Mesendoderm (in vitro differentiated cells): ENCODE results near the gene EEF1G.

Experiments
- DNase-seq: peaks from one replicate; pipeline ENCODE4 v3.0.0; 2013
- H2AK5ac ChIP-seq: 2 replicates; pipeline ENCODE4 v1.6.1; 2013; ENCODE audit warnings: low read length, inconsistent platforms
- H2BK120ac ChIP-seq: 2 replicates; pipeline ENCODE4 v1.6.1; 2013; ENCODE audit warnings: low read depth, mild to moderate bottlenecking, low read length, moderate library complexity, mixed read lengths
- H2BK15ac ChIP-seq: replicated peaks from 2 replicates; pipeline ENCODE4 v1.6.1; 2013; ENCODE audit warnings: low read depth, mild to moderate bottlenecking, moderate library complexity
- H2BK5ac ChIP-seq: 2 replicates; pipeline ENCODE4 v1.6.1; 2013; ENCODE audit warnings: low read length, inconsistent platforms
- H3K18ac ChIP-seq: 2 replicates; pipeline ENCODE4 v1.6.1; 2013; ENCODE audit warnings: mild to moderate bottlenecking, low read length, mixed read lengths
- H3K23ac ChIP-seq: one replicate; pipeline ENCODE4 v1.6.1; 2013; ENCODE audit warnings: low read length
- H3K27ac ChIP-seq: 2 replicates; pipeline ENCODE4 v1.5.1; 2013; ENCODE audit warnings: low read depth, mild to moderate bottlenecking, inconsistent platforms, low read length, moderate library complexity
- H3K27me3 ChIP-seq: 2 replicates; pipeline ENCODE4 v1.6.1; 2013; ENCODE audit warnings: low read length, control low read depth, mild to moderate bottlenecking, inconsistent platforms; ENCODE audit not compliant: insufficient read depth, poor library complexity
- H3K36me3 ChIP-seq: 2 replicates; pipeline ENCODE4 v1.6.1; 2013; ENCODE audit warnings: low read length, inconsistent platforms; ENCODE audit not compliant: control insufficient read depth, insufficient read depth
- H3K4ac ChIP-seq: one replicate; pipeline ENCODE4 v1.6.1; 2013; ENCODE audit warnings: low read depth, mild to moderate bottlenecking, low read length, moderate library complexity
- H3K4me1 ChIP-seq: 2 replicates; pipeline ENCODE4 v1.6.1; 2013; ENCODE audit warnings: low read depth, low read length, inconsistent platforms; ENCODE audit not compliant: control insufficient read depth
- H3K4me2 ChIP-seq: 2 replicates; pipeline ENCODE4 v1.6.1; 2013; ENCODE audit warnings: low read length
- H3K4me3 ChIP-seq: 2 replicates; pipeline ENCODE4 v1.5.1; 2013; ENCODE audit warnings: mild to moderate bottlenecking, low read length
- H3K56ac ChIP-seq: one replicate; pipeline ENCODE4 v1.6.1; 2013; ENCODE audit warnings: low read length
- H3K79me1 ChIP-seq: 2 replicates; pipeline ENCODE4 v1.6.1; 2013; ENCODE audit warnings: low read length, inconsistent platforms
- H3K79me2 ChIP-seq: 2 replicates; pipeline ENCODE4 v1.6.1; 2013; ENCODE audit warnings: mild to moderate bottlenecking, low read length; ENCODE audit not compliant: control insufficient read depth, insufficient read depth
- H3K9ac ChIP-seq: 2 replicates; pipeline ENCODE4 v1.6.1; 2013; ENCODE audit warnings: low read length, inconsistent platforms
- H4K5ac ChIP-seq: one replicate; pipeline ENCODE4 v1.6.1; 2013; ENCODE audit warnings: low read length
- H4K8ac ChIP-seq: one replicate; pipeline ENCODE4 v1.6.1; 2013; ENCODE audit warnings: low read depth, mild to moderate bottlenecking, control low read depth, low read length, moderate library complexity
- WGBS: extraction: QIAGEN DNeasy Blood & Tissue Kit; methylation state at CpG from one replicate; pipeline ENCODE4 v1.1.7; 2013; ENCODE audit warnings: low lambda C conversion rate, missing lambda C conversion rate; ENCODE audit not compliant: insufficient coverage; ENCODE audit errors: extremely low coverage; 5-methylcytosine and 5-hydroxymethylcytosine counted together

The EEF1G gene

DNA sequence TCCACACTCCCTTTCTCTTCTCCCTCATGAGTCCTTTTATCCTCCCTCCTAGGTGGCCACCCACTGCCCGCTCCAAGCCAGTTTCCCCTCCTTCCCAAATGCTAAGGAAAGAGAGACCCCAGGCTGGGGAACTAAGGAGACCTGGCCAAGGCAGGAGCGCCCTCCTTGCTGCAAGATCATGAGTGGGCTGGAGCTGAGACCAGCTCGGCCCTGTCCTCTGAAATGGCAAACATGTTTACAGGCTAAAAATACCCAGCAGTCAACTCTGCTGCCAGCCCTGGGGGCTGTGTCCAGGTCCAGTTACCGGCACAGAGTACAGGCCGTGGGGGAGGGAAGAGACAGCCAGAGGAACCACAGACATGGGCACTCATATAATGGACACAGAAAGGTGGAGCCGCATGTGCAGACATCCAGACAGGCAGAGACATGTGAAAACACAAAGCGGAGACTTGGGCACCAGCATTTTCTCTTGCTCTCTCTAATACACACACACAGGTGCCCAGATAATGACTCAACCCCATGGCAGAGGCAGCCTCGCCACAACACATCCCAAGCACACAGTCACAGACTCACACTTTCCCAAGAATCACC lies 25.9 kb downstream of the EEF1G start:
- Histone ChIP-seq H3K79me1 (peaks cover 8% of the 10 kb centered on the region), H4K8ac (no peak overlapping the region), H3K27ac (no peak overlapping the region), H2BK15ac (no peak overlapping the region), H3K9ac (peak overlapping the region; percentile 76), H3K4ac (no peak overlapping the region), H4K5ac (no peak overlapping the region), H2BK120ac (no peak overlapping the region), H3K27me3 (no peaks in the 10 kb centered on the region), H2BK5ac (no peak overlapping the region), H3K18ac (no peak overlapping the region), H3K4me1 (peaks cover 7% of the 10 kb centered on the region), H3K79me2 (peaks cover 19% of the 10 kb centered on the region), H3K56ac (peak overlapping the region; percentile 85), H2AK5ac (no peak overlapping the region), H3K36me3 (no peaks in the 10 kb centered on the region), H3K4me2 (peak overlapping the region; percentile 74), H3K4me3 (no peak overlapping the region), H3K23ac (no peak overlapping the region)
- WGBS, result no CpG with 5 or more reads among the region's 8 CpGs
- DNase-seq, result no peak

DNA sequence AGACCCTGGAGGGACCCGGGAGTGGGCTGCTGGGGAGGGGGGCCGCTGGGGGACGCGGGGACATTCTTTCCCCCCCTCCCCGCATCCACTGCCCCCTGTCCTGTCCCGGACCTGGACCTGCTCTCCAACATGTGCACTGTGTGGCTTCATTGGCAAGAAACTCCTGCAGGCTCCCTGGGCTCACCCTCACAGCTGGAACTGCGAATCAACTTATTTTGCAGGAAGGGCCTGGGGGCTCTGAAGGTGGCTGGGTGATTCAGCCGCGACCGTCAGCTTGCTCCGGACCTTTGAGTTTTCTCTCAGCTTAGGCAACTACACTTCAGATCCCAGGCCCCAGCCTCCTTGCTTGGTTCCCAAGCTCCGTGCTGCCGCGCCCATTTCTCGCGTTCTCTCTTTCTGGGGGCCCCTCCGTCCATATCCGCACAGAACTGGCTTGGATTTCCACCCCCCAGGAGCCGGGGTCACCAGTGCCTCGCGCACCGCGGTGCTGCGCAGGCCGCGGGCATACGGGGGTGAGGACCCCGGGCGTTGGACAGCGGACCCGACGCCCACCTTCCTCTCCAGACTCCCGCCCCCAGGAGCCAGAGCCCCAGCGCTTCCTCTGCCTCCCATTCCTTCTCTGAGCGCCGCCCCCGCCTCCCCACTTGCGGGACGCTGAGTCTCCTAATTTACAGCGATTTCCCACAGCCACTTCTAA lies 26.6 kb downstream of the EEF1G start:
- Histone ChIP-seq H2AK5ac (no peak overlapping the region), H4K8ac (no peak overlapping the region), H3K27me3 (no peaks in the 10 kb centered on the region), H3K9ac (peak overlapping the region; percentile 76), H3K4me3 (peak overlapping the region; percentile 44), H2BK5ac (no peak overlapping the region), H3K56ac (peak overlapping the region; percentile 85), H3K79me1 (peaks cover 11% of the 10 kb centered on the region), H3K18ac (peak overlapping the region; percentile 86), H3K4me1 (peaks cover 10% of the 10 kb centered on the region), H3K27ac (peak overlapping the region; percentile 72), H4K5ac (no peak overlapping the region), H3K36me3 (no peaks in the 10 kb centered on the region), H2BK120ac (no peak overlapping the region), H3K79me2 (peaks cover 24% of the 10 kb centered on the region), H3K4ac (peak overlapping the region; percentile 71), H3K23ac (peak overlapping the region; percentile 6), H3K4me2 (peak overlapping the region; percentile 74), H2BK15ac (no peak overlapping the region)
- no CpG with 5 or more reads among the region's 40 CpGs for WGBS
- DNase-seq, result peak; percentile 76

DNA sequence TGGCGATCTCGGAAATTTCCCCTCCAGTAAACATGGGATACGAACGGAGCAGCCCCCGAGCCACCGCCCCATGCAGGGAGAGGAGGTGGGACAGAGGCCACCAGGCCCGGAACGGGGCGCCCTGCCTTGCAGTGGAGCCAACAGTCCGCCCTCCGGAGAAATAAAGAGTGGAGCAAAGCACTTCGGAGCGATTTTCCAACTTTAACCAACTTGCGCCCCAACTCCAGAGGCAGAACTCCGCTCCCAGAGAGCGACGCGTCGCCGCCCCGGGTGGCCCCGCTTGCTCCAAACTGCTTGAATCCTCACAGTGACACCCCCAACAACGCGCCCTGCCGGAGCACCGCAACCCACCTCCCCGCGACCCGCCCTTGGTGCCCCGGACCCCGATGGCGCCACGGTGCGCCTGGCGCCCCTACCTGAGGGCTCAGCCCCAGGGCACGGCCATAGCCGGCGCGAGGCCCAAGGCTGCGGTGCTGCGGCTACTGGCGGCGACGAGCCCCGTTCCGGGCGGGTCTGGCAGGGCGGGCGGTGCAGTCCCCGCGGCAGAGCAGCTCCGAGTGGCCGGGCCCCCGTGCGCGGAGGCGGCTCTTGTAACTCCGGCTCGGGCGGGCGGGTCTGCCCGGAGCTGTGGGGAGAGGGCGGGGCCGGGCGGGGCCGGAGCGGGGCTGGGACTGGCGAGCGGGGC lies 27.3 kb downstream of the EEF1G start, which contains the start of gene AHNAK:
Gene AHNAK, minus strand, starts transcription at position 563 of the 685 bp plus-strand sequence. CDS start 10,708 bp downstream, outside the sequence.
- H3K27me3 ChIP-seq, result no peaks in the 10 kb centered on the region
- no CpG with 5 or more reads among the region's 69 CpGs for WGBS
- peak within 1 kb of the TSS; percentile 72 for H3K27ac ChIP-seq

DNA sequence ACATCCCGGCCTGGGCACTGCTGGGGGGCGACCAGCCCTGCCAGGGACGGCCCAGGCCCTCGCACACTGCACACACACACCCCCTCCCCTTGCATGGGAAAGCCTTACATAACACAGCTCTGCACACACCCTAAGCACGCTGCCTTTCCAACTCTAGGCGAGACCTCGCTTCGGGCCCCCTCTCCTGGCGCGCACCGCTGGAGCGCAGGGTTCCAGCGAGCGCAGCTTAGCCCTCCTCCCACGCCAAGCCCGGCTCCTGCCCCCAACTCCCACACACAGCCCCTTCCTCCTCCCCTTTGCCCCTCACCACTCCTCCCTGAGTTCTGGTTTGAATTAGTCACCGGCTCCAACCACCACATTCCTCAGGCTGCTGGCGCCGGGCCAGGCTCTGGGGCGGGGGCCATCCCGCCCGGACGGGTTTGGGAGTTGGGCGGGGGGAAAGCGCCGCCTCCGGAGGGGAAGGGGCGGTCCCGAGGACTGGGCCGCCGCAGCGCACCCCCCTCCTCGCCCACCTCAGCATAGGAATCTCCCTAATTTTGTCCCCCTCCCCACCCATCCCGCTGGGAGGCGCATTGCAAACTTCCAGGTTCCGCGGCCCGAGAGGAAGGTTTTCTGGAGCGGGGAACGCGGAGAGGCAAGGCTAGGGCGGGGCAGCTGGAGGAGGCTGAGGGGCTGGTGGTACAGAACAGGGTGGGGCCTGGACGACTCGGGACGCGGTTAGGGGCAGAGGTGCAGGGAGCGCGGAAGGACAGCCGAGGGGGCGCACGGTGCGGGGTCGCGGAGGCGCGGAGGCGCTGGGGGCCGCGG lies 28.1 kb downstream of the EEF1G start:
- no CpG with 5 or more reads among the region's 59 CpGs for WGBS
- peak overlapping the region; percentile 49 for H3K4ac ChIP-seq
- H3K18ac ChIP-seq, result peak overlapping the region; percentile 22
- peak; percentile 97 for DNase-seq
- peak overlapping the region; percentile 43 for H2AK5ac ChIP-seq
- H2BK15ac ChIP-seq, result no peak overlapping the region
- peak overlapping the region; percentile 99 for H3K56ac ChIP-seq
- H3K23ac ChIP-seq, result peak overlapping the region; percentile 96
- peak overlapping the region; percentile 94 for H3K9ac ChIP-seq
- no peak overlapping the region for H4K5ac ChIP-seq
- H3K4me3 ChIP-seq, result peak overlapping the region; percentile 74
- peaks cover 38% of the 10 kb centered on the region for H3K79me2 ChIP-seq
- peak overlapping the region; percentile 73 for H2BK5ac ChIP-seq
- H4K8ac ChIP-seq, result no peak overlapping the region
- peaks cover 10% of the 10 kb centered on the region for H3K4me1 ChIP-seq
- no peak overlapping the region for H2BK120ac ChIP-seq
- no peaks in the 10 kb centered on the region for H3K36me3 ChIP-seq
- peak overlapping the region; percentile 55 for H3K27ac ChIP-seq
- H3K79me1 ChIP-seq, result peaks cover 19% of the 10 kb centered on the region
- H3K27me3 ChIP-seq, result no peaks in the 10 kb centered on the region
- H3K4me2 ChIP-seq, result peak overlapping the region; percentile 94

More for the DNA sequence above, 27.3 kb downstream of the EEF1G start, which contains the start of gene AHNAK:
- Histone ChIP-seq H3K56ac (peak within 1 kb of the TSS; percentile 99), H3K23ac (peak within 1 kb of the TSS; percentile 59), H3K36me3 (no peaks in the 10 kb centered on the region), H3K79me2 (peaks cover 31% of the 10 kb centered on the region), H3K4me3 (peak within 1 kb of the TSS; percentile 74), H3K18ac (peak within 1 kb of the TSS; percentile 86), H4K5ac (no peak within 1 kb of the TSS), H2AK5ac (no peak within 1 kb of the TSS), H2BK120ac (peak within 1 kb of the TSS; percentile 8), H3K4me1 (peaks cover 10% of the 10 kb centered on the region), H3K4ac (peak within 1 kb of the TSS; percentile 71), H2BK15ac (no peak within 1 kb of the TSS), H2BK5ac (peak within 1 kb of the TSS; percentile 70), H3K4me2 (peak within 1 kb of the TSS; percentile 94), H4K8ac (no peak within 1 kb of the TSS), H3K9ac (peak within 1 kb of the TSS; percentile 94), H3K79me1 (peaks cover 14% of the 10 kb centered on the region)
- DNase-seq, result peak; percentile 72

DNA sequence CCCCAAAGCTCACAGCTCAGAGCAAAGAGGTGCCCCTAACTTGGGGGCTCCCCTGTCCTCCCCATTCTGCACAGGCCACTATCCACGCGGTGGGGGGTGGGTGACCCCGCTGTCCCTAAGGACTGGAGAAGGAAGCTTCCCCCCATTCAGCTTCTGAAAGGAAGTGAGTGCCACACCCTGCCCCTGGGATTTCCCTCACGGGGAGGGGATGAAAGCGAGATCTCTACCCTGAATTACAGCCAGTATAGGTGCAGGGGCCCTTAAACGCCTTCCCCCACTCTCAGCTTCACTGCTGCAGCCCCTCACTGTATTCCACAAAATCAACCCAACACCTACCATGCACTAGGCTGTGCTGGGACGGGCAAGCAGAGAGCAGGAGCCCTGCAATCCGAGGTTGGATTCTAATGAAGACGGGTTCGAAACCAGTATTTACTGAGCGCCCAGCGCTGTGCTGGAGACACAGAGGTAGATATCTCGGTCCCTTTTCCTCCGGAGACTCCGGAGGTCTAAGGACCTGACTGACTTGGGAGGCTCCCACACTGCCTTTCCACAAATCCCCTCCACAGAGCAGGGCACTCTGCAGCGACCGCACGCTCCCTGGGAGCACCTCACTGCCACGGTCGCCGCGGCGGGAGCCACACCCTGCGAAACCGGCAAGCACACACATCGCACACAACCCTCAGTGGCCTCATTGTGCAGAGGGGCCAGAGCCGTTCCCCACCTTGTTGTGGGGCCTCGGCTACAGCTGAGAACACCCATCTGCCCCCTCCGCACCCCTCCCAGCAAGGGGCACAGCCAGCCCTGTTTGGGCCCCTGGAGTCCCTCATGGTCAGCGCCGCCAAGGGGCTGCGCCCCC lies 28.9 kb downstream of the EEF1G start:
- Histone ChIP-seq H4K8ac (no peak overlapping the region), H3K79me2 (peaks cover 44% of the 10 kb centered on the region), H2AK5ac (peak overlapping the region; percentile 43), H3K4me1 (peaks cover 10% of the 10 kb centered on the region), H3K4ac (no peak overlapping the region), H3K27ac (peak overlapping the region; percentile 52), H2BK15ac (no peak overlapping the region), H3K27me3 (no peaks in the 10 kb centered on the region), H3K79me1 (peaks cover 19% of the 10 kb centered on the region), H3K4me3 (peak overlapping the region; percentile 74), H3K4me2 (peak overlapping the region; percentile 94), H3K56ac (peak overlapping the region; percentile 99), H3K23ac (peak overlapping the region; percentile 96), H3K36me3 (no peaks in the 10 kb centered on the region), H4K5ac (no peak overlapping the region), H2BK5ac (peak overlapping the region; percentile 73), H3K9ac (peak overlapping the region; percentile 94), H3K18ac (peak overlapping the region; percentile 20), H2BK120ac (no peak overlapping the region)
- no CpG with 5 or more reads among the region's 32 CpGs for WGBS
- no peak for DNase-seq
